Measurements from ENCODE around the gene ATP10A.

DNA sequence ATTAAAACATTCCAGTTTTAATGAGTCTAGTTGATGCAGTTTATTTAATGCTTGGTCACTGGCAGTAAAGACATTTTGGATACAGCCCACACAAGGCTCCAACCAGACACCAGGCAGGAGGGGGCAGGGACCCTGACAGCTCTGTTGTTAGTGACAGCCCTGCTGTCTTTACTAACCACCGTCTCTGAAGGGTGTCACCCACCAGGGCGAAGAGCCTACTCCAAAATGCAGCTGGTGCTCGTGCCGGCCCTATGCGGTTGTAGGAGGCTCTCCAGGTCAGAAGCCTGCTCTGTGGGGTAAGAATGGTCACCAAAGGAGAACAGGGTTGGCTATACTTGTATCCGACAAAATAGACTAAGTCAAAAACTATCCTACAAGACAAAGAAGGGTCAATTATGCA is 132.2 kb downstream of the ATP10A start:
- TF ChIP-seq, protein P1, sequence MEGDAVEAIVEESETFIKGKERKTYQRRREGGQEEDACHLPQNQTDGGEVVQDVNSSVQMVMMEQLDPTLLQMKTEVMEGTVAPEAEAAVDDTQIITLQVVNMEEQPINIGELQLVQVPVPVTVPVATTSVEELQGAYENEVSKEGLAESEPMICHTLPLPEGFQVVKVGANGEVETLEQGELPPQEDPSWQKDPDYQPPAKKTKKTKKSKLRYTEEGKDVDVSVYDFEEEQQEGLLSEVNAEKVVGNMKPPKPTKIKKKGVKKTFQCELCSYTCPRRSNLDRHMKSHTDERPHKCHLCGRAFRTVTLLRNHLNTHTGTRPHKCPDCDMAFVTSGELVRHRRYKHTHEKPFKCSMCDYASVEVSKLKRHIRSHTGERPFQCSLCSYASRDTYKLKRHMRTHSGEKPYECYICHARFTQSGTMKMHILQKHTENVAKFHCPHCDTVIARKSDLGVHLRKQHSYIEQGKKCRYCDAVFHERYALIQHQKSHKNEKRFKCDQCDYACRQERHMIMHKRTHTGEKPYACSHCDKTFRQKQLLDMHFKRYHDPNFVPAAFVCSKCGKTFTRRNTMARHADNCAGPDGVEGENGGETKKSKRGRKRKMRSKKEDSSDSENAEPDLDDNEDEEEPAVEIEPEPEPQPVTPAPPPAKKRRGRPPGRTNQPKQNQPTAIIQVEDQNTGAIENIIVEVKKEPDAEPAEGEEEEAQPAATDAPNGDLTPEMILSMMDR (IDR thresholded peaks at IDR 0.05), result no peak
- no peak for TF ChIP-seq POLR2A (IDR thresholded peaks at IDR 0.05)
